OCI-LY1 (cell line): ENCODE results near the gene USP17L26.
"Not testable (repeated sequence)": the region's sequence is repeated elsewhere in the genome, so short reads cannot be mapped to it uniquely, and the experiment has no call there.

Experiments used
- EZH2 ChIP-seq: fragments of 200-600 bp; sonication (generic), shearing (Covaris generic); IDR thresholded peaks from 2 replicates; pipeline ENCODE4 v1.8.0; 2017; ENCODE audit warnings: borderline replicate concordance, mixed run types, mild to moderate bottlenecking, antibody characterized with exemption, low read length, moderate library complexity, mixed read lengths
- TF ChIP-seq, protein P1 (sequence below): fragments of 200-600 bp; sonication (generic), shearing (Covaris generic); IDR thresholded peaks from 2 replicates; pipeline ENCODE4 v1.5.1; 2017; ENCODE audit warnings: mild to moderate bottlenecking, antibody characterized with exemption, low read length, moderate library complexity, mixed read lengths

DNA sequence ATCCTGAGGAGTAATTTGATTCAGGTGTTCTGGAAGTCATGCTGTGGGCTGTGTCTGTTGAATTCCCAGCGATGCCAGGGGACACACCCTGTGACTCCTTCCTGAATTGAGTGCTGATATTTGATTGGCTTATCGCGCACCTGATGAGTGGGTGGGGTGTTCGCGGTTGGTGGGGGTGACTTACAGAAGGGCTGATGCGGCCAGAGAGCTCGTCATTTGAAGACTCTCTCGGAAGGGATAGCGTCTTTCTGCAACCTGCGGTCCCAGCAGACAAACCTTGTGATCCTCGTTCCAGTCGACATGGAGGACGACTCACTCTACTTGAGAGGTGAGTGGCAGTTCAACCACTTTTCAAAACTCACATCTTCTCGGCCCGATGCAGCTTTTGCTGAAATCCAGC lies 14.1 kb downstream of the USP17L26 start, which contains the start of gene USP17L28:
- TF ChIP-seq, protein P1, sequence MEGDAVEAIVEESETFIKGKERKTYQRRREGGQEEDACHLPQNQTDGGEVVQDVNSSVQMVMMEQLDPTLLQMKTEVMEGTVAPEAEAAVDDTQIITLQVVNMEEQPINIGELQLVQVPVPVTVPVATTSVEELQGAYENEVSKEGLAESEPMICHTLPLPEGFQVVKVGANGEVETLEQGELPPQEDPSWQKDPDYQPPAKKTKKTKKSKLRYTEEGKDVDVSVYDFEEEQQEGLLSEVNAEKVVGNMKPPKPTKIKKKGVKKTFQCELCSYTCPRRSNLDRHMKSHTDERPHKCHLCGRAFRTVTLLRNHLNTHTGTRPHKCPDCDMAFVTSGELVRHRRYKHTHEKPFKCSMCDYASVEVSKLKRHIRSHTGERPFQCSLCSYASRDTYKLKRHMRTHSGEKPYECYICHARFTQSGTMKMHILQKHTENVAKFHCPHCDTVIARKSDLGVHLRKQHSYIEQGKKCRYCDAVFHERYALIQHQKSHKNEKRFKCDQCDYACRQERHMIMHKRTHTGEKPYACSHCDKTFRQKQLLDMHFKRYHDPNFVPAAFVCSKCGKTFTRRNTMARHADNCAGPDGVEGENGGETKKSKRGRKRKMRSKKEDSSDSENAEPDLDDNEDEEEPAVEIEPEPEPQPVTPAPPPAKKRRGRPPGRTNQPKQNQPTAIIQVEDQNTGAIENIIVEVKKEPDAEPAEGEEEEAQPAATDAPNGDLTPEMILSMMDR = not testable (repeated sequence)
- TF ChIP-seq EZH2 = not testable (repeated sequence)
